Femur (tissue), 1 donor: ENCODE data around the gene ADCY1.

ENCODE experiments used
- DNase-seq: peaks from one replicate; pipeline ENCODE4 v3.0.0-alpha.2; 2017

The ADCY1 gene

GRCh38 chr7:45626441-45627430 is 52.6 kb downstream of the ADCY1 start:
- DNase-seq: no peak

- no peak for DNase-seq
Measured at GRCh38 chr7:45627691-45628456, 53.7 kb downstream of the ADCY1 start.

GRCh38 chr7:45631569-45631968 is 57.4 kb downstream of the ADCY1 start:
- DNase-seq: no peak

- no peak for DNase-seq
Measured at GRCh38 chr7:45636733-45637132, 62.6 kb downstream of the ADCY1 start.

GRCh38 chr7:45638916-45639315 is 64.7 kb downstream of the ADCY1 start:
- no peak for DNase-seq

- DNase-seq: no peak
Measured at GRCh38 chr7:45642044-45642443, 67.9 kb downstream of the ADCY1 start.

GRCh38 chr7:45643630-45644029 is 69.5 kb downstream of the ADCY1 start:
- no peak for DNase-seq

- no peak for DNase-seq
Measured at GRCh38 chr7:45644237-45644636, 70.1 kb downstream of the ADCY1 start.

- DNase-seq: no peak
Measured at GRCh38 chr7:45645141-45645969, 71.2 kb downstream of the ADCY1 start.

- no peak for DNase-seq
Measured at GRCh38 chr7:45646207-45646821, 72.1 kb downstream of the ADCY1 start.

GRCh38 chr7:45646996-45647825 is 73.0 kb downstream of the ADCY1 start:
- no peak for DNase-seq

GRCh38 chr7:45647967-45648670 is 74.0 kb downstream of the ADCY1 start:
- DNase-seq: no peak

- DNase-seq: no peak
Measured at GRCh38 chr7:45648671-45648995, 74.5 kb downstream of the ADCY1 start.

GRCh38 chr7:45649560-45650346 is 75.6 kb downstream of the ADCY1 start:
- DNase-seq: no peak

- no peak for DNase-seq
Measured at GRCh38 chr7:45650404-45651394, 76.5 kb downstream of the ADCY1 start.

- DNase-seq: no peak
Measured at GRCh38 chr7:45651540-45651939, 77.4 kb downstream of the ADCY1 start.

GRCh38 chr7:45652630-45653029 is 78.5 kb downstream of the ADCY1 start:
- DNase-seq: no peak

GRCh38 chr7:45653209-45653907 is 79.2 kb downstream of the ADCY1 start:
- no peak for DNase-seq
